LNCaP clone FGC (cell line): ENCODE results near the gene DDX4.

Experiments used
- DNase-seq: peaks from one replicate; pipeline ENCODE4 v3.0.0-alpha.2; 2011; ENCODE audit warnings: low read depth
- H3K4me3 ChIP-seq: 2 replicates; pipeline ENCODE4 v1.5.1; 2011; ENCODE audit warnings: mild to moderate bottlenecking, low read depth, low read length, control low read depth
- TF ChIP-seq, protein P1 (sequence below): IDR thresholded peaks from 2 replicates; pipeline ENCODE4 v1.5.1; 2012; ENCODE audit warnings: mild to moderate bottlenecking; ENCODE audit not compliant: control insufficient read depth, insufficient read depth; ENCODE audit errors: extremely low read depth

Gene DDX4

DNA sequence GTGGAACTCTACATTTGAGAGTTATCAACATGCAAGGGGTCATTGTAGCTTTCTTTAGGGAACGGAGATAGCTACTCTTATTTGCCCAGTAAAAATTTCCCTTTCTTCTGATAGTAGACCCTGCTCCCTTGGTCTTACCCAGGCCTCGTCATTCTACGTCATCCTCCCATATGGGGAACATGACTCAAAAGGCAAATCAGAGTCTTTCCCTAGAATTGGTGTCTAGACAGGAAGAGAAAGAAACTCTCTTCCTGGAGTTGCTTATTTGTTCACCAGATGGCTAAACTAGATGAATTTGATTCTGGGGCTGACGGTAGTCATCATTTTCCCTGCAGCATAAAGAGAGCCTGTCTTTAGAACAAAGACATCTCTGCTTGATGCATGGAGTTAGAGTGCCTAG, 13.6 kb upstream of the DDX4 start:
- TF ChIP-seq, protein P1, sequence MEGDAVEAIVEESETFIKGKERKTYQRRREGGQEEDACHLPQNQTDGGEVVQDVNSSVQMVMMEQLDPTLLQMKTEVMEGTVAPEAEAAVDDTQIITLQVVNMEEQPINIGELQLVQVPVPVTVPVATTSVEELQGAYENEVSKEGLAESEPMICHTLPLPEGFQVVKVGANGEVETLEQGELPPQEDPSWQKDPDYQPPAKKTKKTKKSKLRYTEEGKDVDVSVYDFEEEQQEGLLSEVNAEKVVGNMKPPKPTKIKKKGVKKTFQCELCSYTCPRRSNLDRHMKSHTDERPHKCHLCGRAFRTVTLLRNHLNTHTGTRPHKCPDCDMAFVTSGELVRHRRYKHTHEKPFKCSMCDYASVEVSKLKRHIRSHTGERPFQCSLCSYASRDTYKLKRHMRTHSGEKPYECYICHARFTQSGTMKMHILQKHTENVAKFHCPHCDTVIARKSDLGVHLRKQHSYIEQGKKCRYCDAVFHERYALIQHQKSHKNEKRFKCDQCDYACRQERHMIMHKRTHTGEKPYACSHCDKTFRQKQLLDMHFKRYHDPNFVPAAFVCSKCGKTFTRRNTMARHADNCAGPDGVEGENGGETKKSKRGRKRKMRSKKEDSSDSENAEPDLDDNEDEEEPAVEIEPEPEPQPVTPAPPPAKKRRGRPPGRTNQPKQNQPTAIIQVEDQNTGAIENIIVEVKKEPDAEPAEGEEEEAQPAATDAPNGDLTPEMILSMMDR, result no peak
- no peak for DNase-seq
- no peak overlapping the region for H3K4me3 ChIP-seq

GRCh38 chr5:55731848-55732247, 6.0 kb upstream of the DDX4 start:
- H3K4me3 ChIP-seq, result no peak overlapping the region
- TF ChIP-seq, protein P1, result no peak
- DNase-seq, result no peak

- DNase-seq, result no peak
- no peak overlapping the region for H3K4me3 ChIP-seq
- TF ChIP-seq, protein P1, result no peak
These were observed 5.3 kb upstream of the DDX4 start for GRCh38 chr5:55732585-55732984.

DNA sequence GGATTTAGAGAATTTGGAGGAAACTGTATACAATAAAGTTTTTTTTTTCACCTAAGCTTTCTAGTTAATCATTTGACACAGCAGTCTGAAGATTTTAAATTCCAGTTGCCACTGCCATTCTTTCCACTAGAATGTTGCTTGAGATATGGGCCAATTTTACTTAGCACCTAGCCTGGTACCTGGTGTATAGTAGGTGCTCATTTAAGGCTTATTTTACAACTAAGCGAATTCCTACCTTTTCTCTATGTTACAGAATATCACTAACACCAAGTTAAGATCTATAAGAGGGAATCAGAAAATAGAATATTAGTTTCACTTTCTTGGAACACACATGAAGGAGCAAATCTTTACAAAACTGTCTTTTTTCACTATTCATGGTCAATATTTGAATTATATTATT, 3.2 kb upstream of the DDX4 start:
- no peak overlapping the region for H3K4me3 ChIP-seq
- no peak for DNase-seq
- TF ChIP-seq, protein P1, result no peak

- TF ChIP-seq, protein P1, result no peak
- H3K4me3 ChIP-seq, result no peak overlapping the region
- DNase-seq, result no peak
These were observed 4.9 kb downstream of the DDX4 start for GRCh38 chr5:55742778-55743177.

- TF ChIP-seq, protein P1, result no peak
- DNase-seq, result no peak
- no peak overlapping the region for H3K4me3 ChIP-seq
These were observed 10.0 kb downstream of the DDX4 start for GRCh38 chr5:55747778-55748318.

- TF ChIP-seq, protein P1, result no peak
- H3K4me3 ChIP-seq, result no peak overlapping the region
- no peak for DNase-seq
These were observed 11.5 kb downstream of the DDX4 start for GRCh38 chr5:55749387-55749786.
